Measurements from ENCODE around the gene ALDOA. TPM values are rescaled to one million over a fixed set of nuclear protein-coding genes. Genes with fewer than 3 reads are reported as not detected.

ALDOA gene
- total and polyA plus RNA-seq, 2 donors: 126 to 1,530 TPM

DNA sequence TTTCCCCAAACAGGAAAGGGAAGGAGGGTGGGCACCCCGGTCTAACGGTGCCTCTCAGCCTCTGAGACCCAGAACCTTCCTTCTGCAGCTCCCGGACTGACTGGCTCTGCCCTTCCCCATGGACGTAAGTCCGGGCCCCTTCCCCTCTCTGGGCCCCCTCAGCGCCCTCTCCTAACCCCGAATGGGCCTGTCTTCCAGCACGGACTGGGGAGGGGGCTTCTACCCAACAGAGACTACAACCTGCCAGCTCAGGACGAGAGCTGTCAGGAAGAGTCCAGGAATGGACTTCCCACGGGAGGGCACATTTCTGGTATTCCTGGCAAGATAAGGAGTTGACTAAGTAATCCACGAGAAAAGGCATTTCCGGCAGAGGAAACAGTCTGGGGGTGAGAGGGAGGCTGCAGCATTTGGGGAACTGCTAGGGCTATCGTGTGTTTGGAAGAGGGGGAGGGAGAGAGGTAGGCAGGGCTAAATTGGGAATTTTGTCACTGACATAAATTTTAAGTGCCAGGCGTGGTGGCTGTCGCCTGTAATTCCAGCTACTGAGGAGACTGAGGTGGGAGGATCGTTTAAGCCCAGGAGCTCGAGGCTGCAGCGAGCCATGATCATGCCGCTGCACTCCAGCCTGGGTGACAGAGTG, 12.1 kb upstream of the ALDOA start:
- DNase-seq (ENCODE audit: extremely low spot score): no peak
- WGBS: 5% methylated on average over 19 of the region's 19 CpGs
- Histone ChIP-seq H3K4me1 (ENCODE audit: insufficient read depth) (no peaks in the 10 kb centered on the region), H3K4me3 (ENCODE audit: low read depth, low read length) (peak overlapping the region; percentile 53), H3K27ac (ENCODE audit: low read depth) (no peak overlapping the region), H3K36me3 (ENCODE audit: insufficient read depth) (no peaks in the 10 kb centered on the region)

DNA sequence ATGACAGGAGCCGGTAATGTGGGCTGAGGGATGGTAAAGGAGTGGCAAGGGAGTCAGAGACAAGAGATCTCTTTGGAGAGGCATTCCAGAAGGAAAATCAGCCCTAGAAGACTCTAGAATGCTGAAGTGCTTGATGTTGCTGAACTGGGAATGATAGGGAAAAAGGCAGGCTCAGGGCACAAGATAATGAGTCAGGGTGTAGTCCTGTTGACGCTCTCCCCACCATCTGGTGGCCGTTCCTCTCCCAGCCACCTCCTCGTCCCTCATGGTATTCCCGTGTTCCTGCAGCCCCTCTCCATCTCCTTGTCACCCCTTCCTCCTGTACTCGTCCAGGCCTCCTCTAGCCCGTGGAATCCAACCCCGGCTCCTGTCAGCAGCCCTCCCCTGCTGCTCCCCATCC, 11.1 kb upstream of the ALDOA start:
- Histone ChIP-seq H3K4me3 (ENCODE audit: low read depth, low read length) (no peak overlapping the region), H3K4me1 (ENCODE audit: insufficient read depth) (no peaks in the 10 kb centered on the region), H3K27ac (ENCODE audit: low read depth) (no peak overlapping the region), H3K36me3 (ENCODE audit: insufficient read depth) (no peaks in the 10 kb centered on the region)
- DNase-seq (ENCODE audit: extremely low spot score): no peak
- 69% methylated on average over 8 of the region's 8 CpGs for WGBS

GRCh38 chr16:30054959-30055553, 10.5 kb upstream of the ALDOA start:
- H3K27ac ChIP-seq (ENCODE audit: low read depth): no peak overlapping the region
- no peak for DNase-seq (ENCODE audit: extremely low spot score)
- WGBS: 44% methylated on average over 10 of the region's 10 CpGs
- no peak overlapping the region for H3K4me3 ChIP-seq (ENCODE audit: low read depth, low read length)
- H3K36me3 ChIP-seq (ENCODE audit: insufficient read depth): no peaks in the 10 kb centered on the region
- H3K4me1 ChIP-seq (ENCODE audit: insufficient read depth): no peaks in the 10 kb centered on the region

DNA sequence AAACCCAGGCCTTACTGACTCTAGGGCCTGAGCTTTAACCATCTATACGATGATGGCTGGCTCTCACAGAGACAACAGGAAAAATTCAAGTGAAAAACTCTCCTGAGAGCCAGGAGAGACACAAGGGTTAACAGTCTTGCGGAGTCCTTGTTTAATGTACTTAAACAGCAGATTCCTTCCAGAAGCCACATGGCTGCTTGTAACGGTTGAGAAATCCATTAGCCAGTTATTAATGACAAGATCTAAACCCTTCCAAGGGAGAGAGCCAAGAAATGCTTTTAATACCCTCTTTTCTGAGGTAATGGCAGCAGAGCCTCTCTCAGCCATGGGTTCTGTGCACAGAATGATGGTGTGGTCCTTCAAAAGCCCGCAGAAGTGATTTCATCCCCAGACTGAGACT, 5.2 kb upstream of the ALDOA start:
- Histone ChIP-seq H3K27ac (ENCODE audit: low read depth) (no peak overlapping the region), H3K4me3 (ENCODE audit: low read depth, low read length) (no peak overlapping the region), H3K4me1 (ENCODE audit: insufficient read depth) (no peaks in the 10 kb centered on the region), H3K36me3 (ENCODE audit: insufficient read depth) (no peaks in the 10 kb centered on the region)
- 65% methylated on average over 4 of the region's 4 CpGs for WGBS
- DNase-seq (ENCODE audit: extremely low spot score): no peak

DNA sequence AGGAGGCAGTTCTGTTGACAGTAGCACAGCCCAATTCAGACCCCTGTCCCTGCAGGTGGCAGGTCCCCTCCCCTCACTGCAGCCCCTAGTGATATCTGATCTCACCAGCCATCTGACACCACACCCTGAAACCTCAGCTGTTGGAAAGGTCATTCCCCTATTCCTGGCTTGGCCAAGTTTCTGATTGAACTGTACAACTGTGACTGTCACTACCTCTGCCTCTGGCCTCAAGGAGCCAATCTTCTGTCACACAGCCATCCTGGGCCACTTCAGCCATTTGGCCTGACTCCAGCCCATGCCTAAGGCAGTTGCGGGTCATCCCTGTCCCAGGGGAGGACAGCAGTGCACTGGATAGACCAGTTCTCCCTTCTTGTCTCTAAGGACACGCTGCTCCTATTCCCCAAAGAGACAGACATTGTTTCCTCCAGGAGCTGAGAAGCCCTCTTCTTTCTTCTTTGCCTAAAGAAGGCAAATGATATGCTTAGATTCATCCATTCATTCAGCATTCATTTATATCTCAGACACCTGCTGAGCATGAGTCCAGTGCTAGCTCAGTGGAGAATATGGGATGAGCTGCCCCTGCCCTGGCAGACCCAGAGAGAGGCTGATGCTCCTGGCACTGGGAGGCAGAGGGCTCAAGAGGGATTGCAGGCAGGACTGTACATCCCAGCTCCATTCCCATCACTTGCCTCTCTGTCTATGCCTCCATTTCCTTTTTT, 4.6 kb upstream of the ALDOA start:
- DNase-seq (ENCODE audit: extremely low spot score): no peak
- Histone ChIP-seq H3K27ac (ENCODE audit: low read depth) (no peak overlapping the region), H3K4me1 (ENCODE audit: insufficient read depth) (no peaks in the 10 kb centered on the region), H3K4me3 (ENCODE audit: low read depth, low read length) (no peak overlapping the region), H3K36me3 (ENCODE audit: insufficient read depth) (no peaks in the 10 kb centered on the region)
- 72% methylated on average over 2 of the region's 2 CpGs for WGBS

GRCh38 chr16:30063278-30063892, 2.2 kb upstream of the ALDOA start:
- Histone ChIP-seq H3K4me3 (ENCODE audit: low read depth, low read length) (peak overlapping the region; percentile 72), H3K4me1 (ENCODE audit: insufficient read depth) (no peaks in the 10 kb centered on the region), H3K36me3 (ENCODE audit: insufficient read depth) (peaks cover 2% of the 10 kb centered on the region), H3K27ac (ENCODE audit: low read depth) (peak overlapping the region; percentile 99)
- no peak for DNase-seq (ENCODE audit: extremely low spot score)
- WGBS: 48% methylated on average over 12 of the region's 12 CpGs

GRCh38 chr16:30063893-30064728, 1.4 kb upstream of the ALDOA start:
- Histone ChIP-seq H3K4me3 (ENCODE audit: low read depth, low read length) (peak overlapping the region; percentile 72), H3K27ac (ENCODE audit: low read depth) (peak overlapping the region; percentile 99), H3K4me1 (ENCODE audit: insufficient read depth) (no peaks in the 10 kb centered on the region), H3K36me3 (ENCODE audit: insufficient read depth) (peaks cover 2% of the 10 kb centered on the region)
- no peak for DNase-seq (ENCODE audit: extremely low spot score)
- 3% methylated on average over 27 of the region's 27 CpGs for WGBS

DNA sequence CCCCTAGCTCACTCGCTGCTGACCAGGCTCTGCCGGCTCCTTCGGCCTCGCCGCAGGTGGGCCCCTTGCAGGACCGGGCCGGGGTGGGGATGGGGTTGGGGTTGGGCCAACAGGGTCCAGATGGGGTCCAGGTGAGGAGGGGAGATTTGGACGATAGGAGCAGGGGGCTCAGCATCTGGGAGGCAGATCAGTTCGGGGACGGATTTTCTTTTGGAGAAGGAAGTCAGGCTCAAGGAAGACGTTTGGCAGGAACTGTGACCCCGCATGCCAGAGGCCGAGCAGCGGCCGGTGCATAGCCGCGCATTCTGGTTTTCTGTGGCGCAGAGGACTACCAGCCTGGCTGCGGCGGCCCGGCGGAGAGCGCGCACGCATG, 845 bp upstream of the ALDOA start:
- H3K27ac ChIP-seq (ENCODE audit: low read depth): peak overlapping the region; percentile 99
- H3K36me3 ChIP-seq (ENCODE audit: insufficient read depth): peaks cover 5% of the 10 kb centered on the region
- DNase-seq (ENCODE audit: extremely low spot score): no peak
- H3K4me3 ChIP-seq (ENCODE audit: low read depth, low read length): peak overlapping the region; percentile 72
- no peaks in the 10 kb centered on the region for H3K4me1 ChIP-seq (ENCODE audit: insufficient read depth)
- under 1% methylated on average over 25 of the region's 25 CpGs for WGBS

DNA sequence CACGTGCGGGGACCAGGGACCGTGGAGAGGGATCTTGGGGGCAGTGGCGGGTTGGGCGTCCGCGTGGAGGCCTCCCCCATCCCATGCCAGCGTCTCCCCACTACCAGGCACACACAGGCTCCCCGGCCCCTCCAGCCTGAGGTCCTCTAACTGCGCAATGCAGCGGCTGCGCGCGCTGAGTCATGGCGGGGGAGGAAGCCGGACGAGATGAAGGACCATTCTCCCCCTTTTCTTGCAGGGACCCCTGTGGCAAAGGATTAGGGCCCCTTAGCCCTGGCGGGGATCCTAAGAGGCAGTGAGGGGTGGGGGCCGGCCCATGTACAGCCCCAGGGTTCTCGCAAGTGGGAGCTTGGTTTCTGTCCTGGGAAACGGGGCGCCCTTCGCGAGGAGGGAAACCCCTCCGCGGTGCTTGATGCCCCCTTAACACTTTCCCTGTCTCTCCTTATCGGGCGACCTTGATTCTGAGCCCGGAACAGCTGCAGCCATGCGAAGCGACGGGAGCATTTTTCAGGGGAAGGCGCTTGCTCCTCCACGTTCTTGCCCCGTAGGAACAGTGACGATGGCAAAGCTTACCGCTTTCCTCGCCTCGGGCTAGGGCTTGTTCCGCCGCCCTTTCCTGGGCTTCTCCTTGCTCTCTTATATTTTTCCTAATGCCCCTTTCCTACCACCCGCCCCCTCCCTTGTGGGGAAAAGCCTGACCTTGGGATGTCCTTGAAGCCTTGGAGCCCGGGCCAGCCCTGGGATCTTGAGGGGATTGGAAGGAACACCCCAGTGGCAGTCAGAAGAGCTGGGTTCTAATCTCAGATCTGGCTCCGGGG, 592 bp downstream of the ALDOA start:
- Histone ChIP-seq H3K4me1 (ENCODE audit: insufficient read depth) (no peaks in the 10 kb centered on the region), H3K36me3 (ENCODE audit: insufficient read depth) (peaks cover 10% of the 10 kb centered on the region), H3K27ac (ENCODE audit: low read depth) (peak overlapping the region; percentile 99), H3K4me3 (ENCODE audit: low read depth, low read length) (peak overlapping the region; percentile 87)
- WGBS: under 1% methylated on average over 44 of the region's 44 CpGs
- DNase-seq (ENCODE audit: extremely low spot score): no peak

- Histone ChIP-seq H3K4me1 (ENCODE audit: insufficient read depth) (no peaks in the 10 kb centered on the region), H3K4me3 (ENCODE audit: low read depth, low read length) (peak overlapping the region; percentile 87), H3K36me3 (ENCODE audit: insufficient read depth) (peaks cover 10% of the 10 kb centered on the region), H3K27ac (ENCODE audit: low read depth) (peak overlapping the region; percentile 99)
- DNase-seq (ENCODE audit: extremely low spot score): no peak
- 30% methylated on average over 21 of the region's 21 CpGs for WGBS
Observed at GRCh38 chr16:30066761-30067583, 1.4 kb downstream of the ALDOA start.

GRCh38 chr16:30067584-30067916, 2.0 kb downstream of the ALDOA start:
- WGBS: 67% methylated on average over 6 of the region's 6 CpGs
- Histone ChIP-seq H3K4me3 (ENCODE audit: low read depth, low read length) (no peak overlapping the region), H3K36me3 (ENCODE audit: insufficient read depth) (peaks cover 10% of the 10 kb centered on the region), H3K27ac (ENCODE audit: low read depth) (no peak overlapping the region), H3K4me1 (ENCODE audit: insufficient read depth) (no peaks in the 10 kb centered on the region)
- DNase-seq (ENCODE audit: extremely low spot score): no peak

DNA sequence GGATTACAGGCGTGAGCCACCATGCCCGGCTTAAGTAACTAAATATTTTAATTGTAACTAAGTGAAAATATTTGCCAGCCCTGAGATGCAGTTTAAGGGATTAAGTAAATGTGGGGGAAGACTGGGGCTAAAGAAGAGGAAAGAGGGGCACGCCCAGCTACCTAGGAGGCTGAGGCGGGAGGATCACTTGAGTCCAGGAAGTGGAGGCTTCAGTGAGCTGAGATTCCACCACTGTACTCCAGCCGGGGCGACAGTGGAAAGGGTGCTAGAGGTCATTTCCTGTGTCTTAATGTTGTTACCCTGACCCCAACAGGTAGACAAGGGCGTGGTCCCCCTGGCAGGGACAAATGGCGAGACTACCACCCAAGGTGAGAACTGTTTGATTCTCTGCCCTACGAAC, 2.8 kb downstream of the ALDOA start:
- Histone ChIP-seq H3K4me1 (ENCODE audit: insufficient read depth) (no peaks in the 10 kb centered on the region), H3K27ac (ENCODE audit: low read depth) (no peak overlapping the region), H3K4me3 (ENCODE audit: low read depth, low read length) (no peak overlapping the region), H3K36me3 (ENCODE audit: insufficient read depth) (peaks cover 10% of the 10 kb centered on the region)
- 82% methylated on average over 9 of the region's 9 CpGs for WGBS
- DNase-seq (ENCODE audit: extremely low spot score): no peak

All from urinary bladder (tissue), 4 donors.